IMR-90 (cell line): Measurements from ENCODE around the gene FJX1.

Source experiments
- CEBPB ChIP-seq: IDR thresholded peaks from 2 replicates; pipeline ENCODE4 v1.6.1; 2012; ENCODE audit warnings: low read depth, low read length, improper control_type of control experiment
- MAFK ChIP-seq: IDR thresholded peaks from 2 replicates; pipeline ENCODE4 v1.6.1; 2012; ENCODE audit warnings: low read depth, low read length, improper control_type of control experiment
- POLR2A ChIP-seq: IDR thresholded peaks from 2 replicates; pipeline ENCODE4 v1.6.1; 2012; ENCODE audit warnings: mild to moderate bottlenecking, low read depth, low read length
- RAD21 ChIP-seq: IDR thresholded peaks from 2 replicates; pipeline ENCODE4 v1.6.1; 2012; ENCODE audit warnings: low read length, improper control_type of control experiment
- TF ChIP-seq, protein P1 (sequence below): conservative IDR thresholded peaks from 2 replicates; pipeline ENCODE4 v1.5.1; 2012; ENCODE audit warnings: mild to moderate bottlenecking, low read depth, low read length, improper control_type of control experiment

DNA sequence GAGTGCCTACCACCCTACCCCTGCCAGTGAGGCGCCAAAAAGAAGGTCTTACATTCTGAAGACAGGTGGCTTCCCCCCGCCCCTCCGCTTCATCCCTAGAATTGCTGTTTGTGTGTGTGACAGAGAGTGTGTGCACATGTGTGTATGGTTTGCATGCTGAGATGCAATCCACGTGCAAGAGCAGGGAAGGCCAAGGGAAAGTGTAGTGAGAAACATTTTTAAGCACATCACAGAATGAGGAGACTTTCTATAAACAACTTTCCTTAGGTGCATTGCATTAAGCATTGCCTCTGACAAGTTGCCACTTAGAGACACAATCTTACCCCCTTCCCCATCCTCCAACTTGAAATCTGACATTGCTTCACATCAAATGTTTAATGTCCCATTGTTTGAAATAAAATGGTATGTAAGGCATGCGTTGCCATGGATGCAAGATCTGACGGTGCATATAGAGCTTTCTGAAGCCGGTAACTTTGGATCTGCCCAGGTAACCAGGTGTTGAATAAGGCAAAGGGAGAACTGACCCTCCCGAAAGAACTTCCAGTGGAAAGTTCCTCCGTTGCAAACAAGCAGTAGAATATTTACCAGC lies 21.4 kb downstream of the FJX1 start:
- TF ChIP-seq, protein P1, sequence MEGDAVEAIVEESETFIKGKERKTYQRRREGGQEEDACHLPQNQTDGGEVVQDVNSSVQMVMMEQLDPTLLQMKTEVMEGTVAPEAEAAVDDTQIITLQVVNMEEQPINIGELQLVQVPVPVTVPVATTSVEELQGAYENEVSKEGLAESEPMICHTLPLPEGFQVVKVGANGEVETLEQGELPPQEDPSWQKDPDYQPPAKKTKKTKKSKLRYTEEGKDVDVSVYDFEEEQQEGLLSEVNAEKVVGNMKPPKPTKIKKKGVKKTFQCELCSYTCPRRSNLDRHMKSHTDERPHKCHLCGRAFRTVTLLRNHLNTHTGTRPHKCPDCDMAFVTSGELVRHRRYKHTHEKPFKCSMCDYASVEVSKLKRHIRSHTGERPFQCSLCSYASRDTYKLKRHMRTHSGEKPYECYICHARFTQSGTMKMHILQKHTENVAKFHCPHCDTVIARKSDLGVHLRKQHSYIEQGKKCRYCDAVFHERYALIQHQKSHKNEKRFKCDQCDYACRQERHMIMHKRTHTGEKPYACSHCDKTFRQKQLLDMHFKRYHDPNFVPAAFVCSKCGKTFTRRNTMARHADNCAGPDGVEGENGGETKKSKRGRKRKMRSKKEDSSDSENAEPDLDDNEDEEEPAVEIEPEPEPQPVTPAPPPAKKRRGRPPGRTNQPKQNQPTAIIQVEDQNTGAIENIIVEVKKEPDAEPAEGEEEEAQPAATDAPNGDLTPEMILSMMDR = no peak
- TF ChIP-seq MAFK (no peak), POLR2A (no peak), RAD21 (no peak), CEBPB (no peak)
